Measurements from ENCODE around the gene TBCCD1. TPM values are rescaled to one million over a fixed set of nuclear protein-coding genes. Genes with fewer than 3 reads are reported as not detected.

The TBCCD1 gene
- total RNA-seq, 1 donor from 2014 or later = 19.5 TPM

DNA sequence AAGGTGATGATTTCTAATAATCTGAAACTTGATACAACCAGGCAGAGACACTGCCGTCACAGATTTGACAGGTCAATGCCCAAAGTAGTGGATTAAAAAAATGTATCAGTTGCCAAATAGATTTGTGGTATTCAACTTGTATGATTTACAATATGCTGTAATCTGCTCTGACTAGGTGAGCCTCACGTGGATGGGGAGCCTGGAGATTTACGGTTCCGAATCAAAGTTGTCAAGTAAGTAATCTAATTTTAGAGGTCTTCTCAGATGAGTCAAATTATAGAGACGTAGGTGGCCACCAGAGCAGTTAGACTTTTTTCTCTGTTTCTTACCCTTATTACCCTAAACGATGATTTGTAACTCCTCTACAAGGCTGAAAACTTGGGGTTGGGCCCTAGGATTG is 15.4 kb upstream of the TBCCD1 start:
- TF ChIP-seq, protein P1, sequence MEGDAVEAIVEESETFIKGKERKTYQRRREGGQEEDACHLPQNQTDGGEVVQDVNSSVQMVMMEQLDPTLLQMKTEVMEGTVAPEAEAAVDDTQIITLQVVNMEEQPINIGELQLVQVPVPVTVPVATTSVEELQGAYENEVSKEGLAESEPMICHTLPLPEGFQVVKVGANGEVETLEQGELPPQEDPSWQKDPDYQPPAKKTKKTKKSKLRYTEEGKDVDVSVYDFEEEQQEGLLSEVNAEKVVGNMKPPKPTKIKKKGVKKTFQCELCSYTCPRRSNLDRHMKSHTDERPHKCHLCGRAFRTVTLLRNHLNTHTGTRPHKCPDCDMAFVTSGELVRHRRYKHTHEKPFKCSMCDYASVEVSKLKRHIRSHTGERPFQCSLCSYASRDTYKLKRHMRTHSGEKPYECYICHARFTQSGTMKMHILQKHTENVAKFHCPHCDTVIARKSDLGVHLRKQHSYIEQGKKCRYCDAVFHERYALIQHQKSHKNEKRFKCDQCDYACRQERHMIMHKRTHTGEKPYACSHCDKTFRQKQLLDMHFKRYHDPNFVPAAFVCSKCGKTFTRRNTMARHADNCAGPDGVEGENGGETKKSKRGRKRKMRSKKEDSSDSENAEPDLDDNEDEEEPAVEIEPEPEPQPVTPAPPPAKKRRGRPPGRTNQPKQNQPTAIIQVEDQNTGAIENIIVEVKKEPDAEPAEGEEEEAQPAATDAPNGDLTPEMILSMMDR (IDR thresholded peaks at IDR 0.05; ENCODE audit: unreplicated experiment) = no peak
- Mint-ChIP-seq H3K36me3 (ENCODE audit: low read depth, unreplicated experiment) (peaks cover 11% of the 10 kb centered on the region), H3K27ac (ENCODE audit: unreplicated experiment) (no peak overlapping the region), H3K27me3 (ENCODE audit: unreplicated experiment) (peaks cover 3% of the 10 kb centered on the region), H3K4me1 (ENCODE audit: unreplicated experiment) (peaks cover 19% of the 10 kb centered on the region), H3K4me3 (ENCODE audit: unreplicated experiment) (no peak overlapping the region), H3K9me3 (ENCODE audit: unreplicated experiment) (no peaks in the 10 kb centered on the region)
- no peak for DNase-seq (ENCODE audit: low spot score)

DNA sequence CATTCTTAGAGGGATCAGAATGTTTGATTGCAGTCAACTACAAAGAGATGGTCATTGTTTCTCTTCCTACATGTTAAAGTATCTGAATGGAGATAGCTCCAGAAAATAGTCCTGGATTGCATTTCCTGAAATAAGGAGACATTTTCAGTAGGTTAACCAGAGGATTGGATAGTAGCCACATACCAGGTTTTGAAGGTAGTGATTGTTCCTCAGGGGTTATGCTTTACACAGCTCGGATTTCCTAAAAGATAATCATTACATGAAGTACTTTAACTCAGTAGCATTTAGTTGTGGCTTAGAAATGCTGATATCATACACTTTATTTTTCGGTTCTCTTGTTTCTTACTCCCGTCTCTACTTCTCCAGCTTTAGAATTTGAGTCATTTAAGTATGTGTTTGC is 13.6 kb upstream of the TBCCD1 start:
- H3K27me3 Mint-ChIP-seq (ENCODE audit: unreplicated experiment) = peaks cover 3% of the 10 kb centered on the region
- H3K9me3 Mint-ChIP-seq (ENCODE audit: unreplicated experiment) = no peaks in the 10 kb centered on the region
- peaks cover 15% of the 10 kb centered on the region for H3K4me1 Mint-ChIP-seq (ENCODE audit: unreplicated experiment)
- H3K27ac Mint-ChIP-seq (ENCODE audit: unreplicated experiment) = no peak overlapping the region
- H3K4me3 Mint-ChIP-seq (ENCODE audit: unreplicated experiment) = no peak overlapping the region
- peaks cover 11% of the 10 kb centered on the region for H3K36me3 Mint-ChIP-seq (ENCODE audit: low read depth, unreplicated experiment)
- TF ChIP-seq, protein P1 (IDR thresholded peaks at IDR 0.05; ENCODE audit: unreplicated experiment) = no peak
- DNase-seq (ENCODE audit: low spot score) = no peak

DNA sequence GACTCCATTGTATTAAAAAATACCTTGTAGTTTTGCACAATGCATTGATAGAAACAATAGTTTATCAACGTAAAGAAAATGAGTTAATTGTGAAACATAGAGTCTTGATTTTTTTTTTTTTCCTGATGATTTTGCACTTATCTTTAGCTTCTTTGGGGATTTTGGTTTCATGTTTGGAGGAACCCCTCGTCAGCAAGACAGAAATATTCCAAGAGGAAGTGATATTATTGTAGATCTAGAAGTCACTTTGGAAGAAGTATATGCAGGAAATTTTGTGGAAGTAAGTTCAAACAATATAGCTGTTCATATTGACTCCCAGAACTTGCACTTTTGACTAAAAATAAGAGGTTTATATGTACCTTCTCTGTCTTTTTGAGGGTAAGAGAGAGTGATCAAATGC is 10.4 kb upstream of the TBCCD1 start:
- Mint-ChIP-seq H3K27me3 (ENCODE audit: unreplicated experiment) (no peaks in the 10 kb centered on the region), H3K36me3 (ENCODE audit: low read depth, unreplicated experiment) (no peaks in the 10 kb centered on the region)
- TF ChIP-seq, protein P1 (IDR thresholded peaks at IDR 0.05; ENCODE audit: unreplicated experiment) = no peak

DNA sequence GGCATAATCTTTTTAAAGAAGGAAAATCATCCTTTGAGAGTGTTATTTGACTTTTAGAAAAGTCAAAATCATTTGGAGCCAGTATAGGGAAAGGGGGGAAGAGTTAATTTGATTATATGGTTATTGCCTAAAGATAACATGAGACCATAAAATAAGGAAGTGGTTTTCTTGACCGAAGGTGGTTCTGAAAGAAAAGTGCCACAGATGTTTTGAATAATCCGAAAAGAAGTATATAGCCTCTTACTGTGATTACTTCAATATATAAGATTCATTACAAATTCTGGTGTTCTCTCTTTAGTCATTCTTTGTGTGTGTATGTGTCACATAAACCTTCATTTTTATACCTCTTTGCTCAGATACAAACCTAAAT is 4.5 kb upstream of the TBCCD1 start:
- Mint-ChIP-seq H3K27ac (ENCODE audit: unreplicated experiment) (peak overlapping the region; percentile 21), H3K36me3 (ENCODE audit: low read depth, unreplicated experiment) (peaks cover 8% of the 10 kb centered on the region), H3K4me3 (ENCODE audit: unreplicated experiment) (peak overlapping the region; percentile 99), H3K9me3 (ENCODE audit: unreplicated experiment) (no peaks in the 10 kb centered on the region), H3K27me3 (ENCODE audit: unreplicated experiment) (peaks cover 5% of the 10 kb centered on the region), H3K4me1 (ENCODE audit: unreplicated experiment) (peaks cover 19% of the 10 kb centered on the region)
- TF ChIP-seq, protein P1 (IDR thresholded peaks at IDR 0.05; ENCODE audit: unreplicated experiment) = no peak
- DNase-seq (ENCODE audit: low spot score) = no peak

More for the DNA sequence above, 10.4 kb upstream of the TBCCD1 start:
- Mint-ChIP-seq H3K4me3 (ENCODE audit: unreplicated experiment) (no peak overlapping the region), H3K9me3 (ENCODE audit: unreplicated experiment) (no peaks in the 10 kb centered on the region), H3K27ac (ENCODE audit: unreplicated experiment) (no peak overlapping the region), H3K4me1 (ENCODE audit: unreplicated experiment) (no peaks in the 10 kb centered on the region)
- no peak for DNase-seq (ENCODE audit: low spot score)

DNA sequence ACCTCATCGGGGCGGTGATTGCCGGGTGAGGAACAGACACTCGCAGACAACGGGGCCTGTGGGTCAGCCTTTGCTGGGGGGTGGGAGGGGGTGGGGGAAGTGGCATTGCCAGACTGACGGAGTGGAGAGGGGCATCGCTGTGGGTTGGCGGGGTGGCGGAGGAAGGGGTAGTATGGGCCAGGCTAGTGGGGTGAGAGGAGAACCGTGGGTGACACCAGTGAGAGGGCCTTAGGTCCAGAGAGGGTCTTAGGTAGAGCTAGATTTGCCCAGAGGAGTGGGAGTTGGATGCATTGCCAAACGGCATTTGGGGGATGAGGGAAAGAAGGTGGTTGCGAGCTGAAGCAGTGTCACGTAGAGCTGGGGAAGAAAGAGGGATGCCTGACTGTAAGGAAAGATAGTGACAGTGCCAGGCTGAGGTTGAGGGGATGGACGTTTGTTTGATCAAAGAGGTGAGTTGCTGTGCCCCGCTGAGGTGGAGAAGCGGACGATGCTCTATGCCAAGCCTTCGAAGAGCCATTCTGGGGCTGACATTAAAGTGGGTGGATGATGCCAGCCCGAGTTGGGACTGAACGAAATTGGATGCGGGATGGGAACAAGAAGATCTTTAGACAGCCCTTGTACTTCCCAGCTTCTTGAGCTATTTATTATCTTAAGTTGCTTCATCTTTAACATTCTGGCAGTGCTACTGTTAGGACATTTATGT is 4.0 kb upstream of the TBCCD1 start:
- Mint-ChIP-seq H3K4me1 (ENCODE audit: unreplicated experiment) (peaks cover 24% of the 10 kb centered on the region), H3K36me3 (ENCODE audit: low read depth, unreplicated experiment) (peaks cover 12% of the 10 kb centered on the region), H3K27me3 (ENCODE audit: unreplicated experiment) (peaks cover 5% of the 10 kb centered on the region), H3K27ac (ENCODE audit: unreplicated experiment) (peak overlapping the region; percentile 93), H3K4me3 (ENCODE audit: unreplicated experiment) (peak overlapping the region; percentile 99), H3K9me3 (ENCODE audit: unreplicated experiment) (no peaks in the 10 kb centered on the region)
- TF ChIP-seq, protein P1 (IDR thresholded peaks at IDR 0.05; ENCODE audit: unreplicated experiment) = no peak
- no peak for DNase-seq (ENCODE audit: low spot score)

Data from endothelial cell (in vitro differentiated cells).